ENCODE data around the gene IFNL4.

IFNL4 gene

DNA sequence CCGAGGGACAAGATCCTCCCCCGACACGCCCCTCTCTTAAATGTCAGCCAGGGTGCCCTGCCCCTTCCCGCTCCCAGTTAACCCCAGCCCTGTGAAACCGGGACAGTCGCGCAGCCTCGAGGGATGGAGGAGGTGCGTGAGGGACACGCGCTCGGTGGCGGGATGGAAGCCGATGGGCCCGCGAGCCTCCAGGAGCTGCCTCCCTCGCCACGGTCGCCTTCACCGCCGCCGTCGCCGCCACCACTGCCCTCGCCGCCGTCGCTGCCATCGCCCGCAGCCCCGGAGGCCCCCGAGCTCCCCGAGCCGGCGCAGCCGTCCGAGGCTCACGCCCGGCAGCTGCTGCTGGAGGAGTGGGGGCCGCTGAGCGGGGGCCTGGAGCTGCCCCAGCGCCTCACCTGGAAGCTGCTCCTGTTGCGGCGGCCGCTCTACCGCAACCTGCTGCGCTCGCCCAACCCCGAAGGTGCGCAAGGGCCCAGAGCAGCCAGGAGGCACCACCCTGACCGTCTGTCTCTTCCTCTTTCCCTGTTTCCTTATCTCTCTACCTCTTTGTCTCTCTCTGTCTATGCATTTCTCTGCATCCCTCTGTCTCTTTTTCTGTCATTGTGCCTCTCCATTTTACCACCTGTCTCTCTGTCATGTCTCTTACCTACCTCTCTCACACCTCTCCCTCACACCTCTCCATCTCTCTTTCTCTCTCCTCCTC, 51.6 kb downstream of the IFNL4 start, which contains the start of gene NCCRP1:
TSS of gene NCCRP1 (plus strand) at position 105 of the 703 bp plus-strand sequence. CDS start at position 124, 19 bp downstream.
- no peak for DNase-seq (ENCODE audit: low read depth in 3 of 3, low spot score in 1 of 3)

DNA sequence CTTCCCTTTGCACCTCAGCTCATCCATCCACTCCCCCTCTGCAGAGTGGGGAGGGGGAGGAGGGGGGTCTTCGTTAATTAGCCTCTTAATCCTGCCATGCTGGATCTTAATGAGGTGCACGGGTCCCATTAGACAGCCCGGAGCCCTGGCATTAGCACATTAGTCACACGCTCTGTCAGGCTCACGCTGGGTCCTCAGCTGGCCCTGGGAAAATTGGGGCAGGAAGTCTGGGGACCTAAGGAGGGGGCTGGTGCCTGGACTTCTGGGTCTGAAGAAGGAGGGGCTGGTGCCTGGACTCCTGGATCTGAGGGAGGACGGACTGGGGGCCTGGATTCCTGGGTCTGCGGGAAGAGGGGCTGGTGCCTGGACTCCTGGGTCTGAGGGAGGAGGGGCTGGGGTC, 52.3 kb downstream of the IFNL4 start:
- no peak for DNase-seq (ENCODE audit: low read depth in 3 of 3, low spot score in 1 of 3)
